Prostate gland (tissue), 2 donors: ENCODE results near the gene CDK3.

ENCODE experiments used
- CTCF ChIP-seq, 4 experiments: fragments of 200-600 bp in 2 of 4; fragments of 450-650 bp in 2 of 4; sonication (generic) in 2 of 4; IDR thresholded peaks; 1 replicate in 3 of 4; 2 replicates in 1 of 4; pipeline ENCODE4 v1.5.1; 2016 to 2019; ENCODE audit warnings: antibody characterized with exemption in 4 of 4, mild to moderate bottlenecking in 2 of 4, moderate library complexity in 2 of 4
- POLR2A ChIP-seq: fragments of 450-650 bp; IDR thresholded peaks from one replicate; pipeline ENCODE4 v1.6.1; 2016; ENCODE audit warnings: antibody characterized with exemption, mild to moderate bottlenecking
- POLR2AphosphoS5 ChIP-seq: sonication (generic); formaldehyde crosslinking; IDR thresholded peaks from one replicate; pipeline ENCODE4 v1.6.1; 2017; ENCODE audit warnings: antibody characterized with exemption

DNA sequence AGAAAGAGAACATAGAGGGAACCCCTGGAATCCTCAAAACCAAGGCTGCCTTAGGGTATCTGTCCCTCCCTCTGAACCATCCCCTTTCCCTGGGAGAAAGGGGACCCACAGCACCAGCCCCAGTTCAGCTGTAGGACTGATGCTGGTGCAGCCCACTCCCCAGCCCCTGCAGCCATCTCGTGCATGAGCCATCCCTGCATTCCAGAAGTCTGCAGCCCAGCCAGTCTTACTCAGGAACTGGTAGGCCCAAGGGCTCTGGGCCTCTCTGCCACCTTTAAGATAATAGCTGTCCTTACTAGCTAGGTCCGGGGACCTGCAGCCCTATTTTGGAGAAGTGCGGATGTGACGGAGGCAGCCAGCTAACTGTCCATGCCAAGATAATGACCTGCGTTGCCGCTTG, 32.5 kb downstream of the CDK3 start:
- TF ChIP-seq POLR2AphosphoS5 = no peak
- TF ChIP-seq CTCF (IDR thresholded peaks at IDR 0.05) = no peak
- TF ChIP-seq POLR2A = no peak
